ENCODE data around the gene COPG2.

- no peak for TF ChIP-seq CTCF (IDR thresholded peaks at IDR 0.05)
- TF ChIP-seq POLR2A (IDR thresholded peaks at IDR 0.05), result no peak
Observed at GRCh38 chr7:130708001-130708400, 39.5 kb upstream of the COPG2 start.
